Activated CD4-positive, alpha-beta T cell treated with anti-CD3 and anti-CD28 coated beads, Interleukin-2, amount 50 U/mL, for 4 hours (primary cell): ENCODE results near the gene CDKL4.
A peak's percentile ranks its signal among the peaks of the same experiment; 100 is the strongest.
"Not testable (repeated sequence)": the region's sequence is repeated elsewhere in the genome, so short reads cannot be mapped to it uniquely, and the experiment has no call there.

Source experiments
- DNase-seq, 2 experiments: peaks; one replicate each; pipeline ENCODE4 v3.0.0-alpha.2; 2020

Gene CDKL4

DNA sequence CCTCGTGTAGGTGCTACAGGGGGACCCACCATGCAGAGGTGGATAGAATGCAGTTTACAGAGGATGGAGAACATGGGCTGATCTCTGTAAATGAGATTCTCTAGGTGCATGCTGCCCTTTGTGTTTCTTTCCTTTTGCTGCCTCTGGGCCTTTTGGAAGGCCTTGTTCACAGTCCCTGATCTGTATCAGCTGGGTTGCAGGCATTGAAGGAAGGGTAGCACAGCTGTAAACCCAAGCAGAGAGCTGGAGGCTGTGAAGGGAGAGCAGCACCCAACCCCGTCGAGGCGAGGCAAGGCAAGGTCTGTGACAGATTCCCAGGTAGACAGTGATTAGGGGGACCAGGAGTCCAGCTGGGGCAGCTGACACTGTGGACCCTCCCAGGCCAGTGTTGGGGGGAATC is 66.8 kb downstream of the CDKL4 start:
- DNase-seq: no peak

GRCh38 chr2:39175026-39175812 is 68.6 kb downstream of the CDKL4 start:
- no peak for DNase-seq

DNA sequence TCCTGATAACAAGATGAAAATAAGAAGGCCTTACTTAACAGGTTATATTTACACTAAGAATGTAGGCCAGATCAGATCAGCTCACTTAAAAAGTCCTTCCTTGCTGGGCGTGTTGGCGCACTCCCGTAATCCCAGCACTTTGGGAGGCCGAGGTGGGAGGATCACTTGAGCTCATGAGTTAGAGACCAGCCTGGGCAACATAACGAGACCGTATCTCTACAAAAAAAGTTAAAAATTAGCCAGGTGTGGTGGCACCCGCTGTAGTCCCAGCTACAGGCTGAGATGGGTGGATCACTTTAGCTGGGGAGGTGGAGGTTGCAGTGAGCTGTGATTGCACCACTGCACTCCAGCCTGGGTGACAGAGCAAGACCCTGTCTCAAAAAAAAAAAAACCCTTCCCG is 69.7 kb downstream of the CDKL4 start:
- no peak for DNase-seq

GRCh38 chr2:39172047-39172706 is 71.6 kb downstream of the CDKL4 start:
- DNase-seq: not testable (repeated sequence)

DNA sequence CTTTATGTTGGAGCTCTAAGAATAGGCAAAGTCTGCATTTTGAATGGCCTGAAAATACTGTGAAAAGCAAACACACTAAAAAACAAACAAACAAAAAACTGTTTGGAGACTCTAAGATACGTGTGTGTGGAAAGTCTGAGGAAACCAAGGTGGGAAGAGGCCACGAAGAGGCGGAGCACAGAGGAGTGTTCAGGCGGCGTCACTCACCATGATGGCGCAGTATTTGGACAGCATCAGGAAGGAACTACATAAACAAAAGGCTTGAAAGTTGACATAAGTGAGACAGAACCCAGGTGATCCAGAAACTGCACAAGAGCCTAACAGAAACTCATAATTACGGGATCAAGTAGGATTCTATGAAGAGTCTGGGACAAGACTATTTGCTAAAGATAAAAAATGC is 72.1 kb downstream of the CDKL4 start:
- DNase-seq: no peak

GRCh38 chr2:39164089-39164488 is 79.7 kb downstream of the CDKL4 start:
- DNase-seq: no peak

DNA sequence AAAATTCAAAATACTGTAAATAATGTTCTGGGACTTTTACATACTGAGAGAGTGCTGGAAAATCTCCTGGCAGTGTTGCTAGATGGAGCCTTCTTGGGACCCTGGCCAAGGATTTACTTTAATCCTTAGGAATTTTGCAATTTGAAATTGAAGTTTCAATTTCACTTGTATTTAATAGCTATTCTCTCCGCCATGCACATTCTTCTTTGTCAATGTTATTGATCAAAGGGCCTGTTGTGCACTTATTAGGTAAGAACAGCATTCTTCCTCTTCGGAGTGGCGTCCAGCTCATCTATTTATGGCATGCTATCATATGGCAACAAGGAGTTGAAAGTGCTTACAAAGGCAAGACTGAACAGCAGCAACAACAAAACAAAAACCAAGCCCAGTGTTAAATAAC is 82.8 kb downstream of the CDKL4 start:
- DNase-seq: no peak

GRCh38 chr2:39159283-39159682 is 84.5 kb downstream of the CDKL4 start:
- no peak for DNase-seq

DNA sequence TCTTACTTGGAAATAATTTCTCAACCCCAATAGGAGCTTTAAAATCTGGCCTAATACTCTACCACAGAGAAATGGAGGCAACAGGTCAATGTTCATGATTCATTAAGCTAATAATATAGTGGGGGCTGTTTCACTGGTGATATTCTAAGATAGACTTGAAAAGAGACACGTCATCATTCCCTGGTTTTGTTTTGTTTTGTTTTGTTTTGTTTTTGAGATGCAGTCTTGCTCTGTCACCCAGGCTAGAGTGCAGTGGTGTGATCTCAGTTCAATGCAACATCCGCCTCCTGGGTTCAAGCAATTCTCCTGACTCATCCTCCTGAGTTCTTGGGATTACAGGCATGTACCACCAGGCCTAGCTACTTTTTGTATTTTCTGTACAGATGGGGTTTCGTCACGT is 85.4 kb downstream of the CDKL4 start:
- no peak for DNase-seq

- no peak for DNase-seq
Measured at GRCh38 chr2:39156846-39157245, 86.9 kb downstream of the CDKL4 start.

- no peak for DNase-seq
Measured at GRCh38 chr2:39156107-39156506, 87.7 kb downstream of the CDKL4 start.

- DNase-seq: not testable (repeated sequence)
Measured at GRCh38 chr2:39155573-39155972, 88.2 kb downstream of the CDKL4 start.

DNA sequence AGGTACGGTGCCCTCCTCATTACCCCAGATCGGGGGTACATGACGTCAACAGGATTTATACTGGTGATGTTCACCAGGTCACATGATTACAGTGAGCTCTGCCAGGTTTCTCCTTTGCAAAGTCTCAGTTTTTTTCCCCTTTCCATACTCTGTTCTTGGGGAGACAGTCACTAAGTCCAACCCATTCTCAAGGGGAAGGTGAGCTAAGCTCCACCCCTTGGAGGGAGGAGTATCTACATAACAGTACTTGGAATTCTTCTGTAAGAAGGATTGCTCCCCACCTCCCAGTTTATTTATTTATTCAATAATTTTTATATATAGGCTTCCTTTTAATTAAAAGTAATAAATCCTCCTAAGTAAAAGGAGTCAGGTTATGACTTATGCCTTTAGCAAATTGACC is 88.8 kb downstream of the CDKL4 start:
- no peak for DNase-seq

DNA sequence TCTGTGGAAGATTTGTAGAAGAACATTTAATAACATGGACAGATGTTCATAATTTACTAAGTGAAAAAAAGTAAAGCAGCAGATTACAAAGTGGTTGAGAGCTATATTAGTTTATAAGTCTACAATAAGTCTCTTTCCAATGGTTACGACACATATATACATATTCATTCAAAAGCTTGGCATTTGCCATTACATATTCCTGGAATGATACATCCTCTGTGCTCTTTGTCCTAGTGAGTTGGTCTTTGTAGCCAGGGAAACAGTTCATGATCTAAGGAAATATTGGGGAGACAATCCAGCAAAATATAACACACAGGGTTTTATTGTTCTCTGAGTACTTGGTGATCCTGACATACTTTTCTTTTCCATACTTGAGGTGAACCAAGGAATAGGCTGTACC is 90.5 kb downstream of the CDKL4 start:
- no peak for DNase-seq

- no peak for DNase-seq
Measured at GRCh38 chr2:39152504-39152903, 91.3 kb downstream of the CDKL4 start.

DNA sequence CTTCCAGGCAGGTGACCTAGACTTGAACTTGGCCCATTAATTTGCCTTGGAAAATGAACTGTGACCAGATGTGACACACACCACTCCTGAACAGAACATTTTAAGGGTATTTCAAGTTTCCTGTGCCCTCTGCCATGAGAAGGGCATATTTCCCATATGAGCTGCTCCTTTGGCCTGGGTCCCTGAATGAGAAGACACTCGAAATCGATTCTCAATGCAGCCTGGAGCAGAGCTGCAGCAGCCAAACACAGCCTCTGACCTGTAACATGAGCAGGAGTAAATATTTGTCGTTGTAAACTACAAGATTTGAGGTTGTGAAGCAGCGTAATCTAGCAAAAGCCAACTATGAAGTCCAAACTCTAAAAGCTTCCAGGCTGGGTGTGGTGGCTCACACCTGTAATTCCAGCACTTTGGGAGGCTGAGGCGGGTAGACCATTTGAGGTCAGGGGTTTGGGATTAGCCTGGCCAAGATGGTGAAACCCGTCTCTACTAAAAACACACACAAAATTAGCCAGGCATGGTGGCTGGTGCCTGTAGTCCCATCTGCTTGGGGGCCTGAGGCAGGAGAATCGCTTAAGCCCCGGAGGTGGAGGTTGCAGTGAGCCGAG is 92.8 kb downstream of the CDKL4 start:
- no peak for DNase-seq

DNA sequence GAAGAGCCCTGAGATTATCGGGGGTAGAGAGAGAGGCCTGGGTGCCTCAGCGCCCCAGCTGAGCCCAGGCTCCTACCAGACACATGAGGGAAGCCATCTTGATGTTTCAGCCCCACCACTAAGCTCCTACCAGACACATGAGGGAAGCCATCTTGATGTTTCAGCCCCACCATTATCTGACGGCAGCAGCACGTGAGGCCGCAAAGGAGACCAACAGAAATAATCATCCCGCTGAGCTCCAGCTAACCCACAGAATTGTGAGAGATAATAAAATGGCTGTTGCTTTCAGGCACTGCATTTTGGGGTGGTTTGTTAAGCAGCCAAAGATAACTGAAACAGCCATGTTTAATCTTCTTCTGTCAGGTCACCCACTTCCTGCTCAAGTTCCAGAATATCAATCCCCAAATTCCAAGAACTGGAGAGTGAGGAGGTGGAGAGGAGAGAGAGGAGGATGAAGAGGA is 93.6 kb downstream of the CDKL4 start:
- DNase-seq: no peak

GRCh38 chr2:39146630-39147029 is 97.1 kb downstream of the CDKL4 start:
- no peak for DNase-seq

- DNase-seq: no peak
Measured at GRCh38 chr2:39145906-39146421, 97.8 kb downstream of the CDKL4 start.

DNA sequence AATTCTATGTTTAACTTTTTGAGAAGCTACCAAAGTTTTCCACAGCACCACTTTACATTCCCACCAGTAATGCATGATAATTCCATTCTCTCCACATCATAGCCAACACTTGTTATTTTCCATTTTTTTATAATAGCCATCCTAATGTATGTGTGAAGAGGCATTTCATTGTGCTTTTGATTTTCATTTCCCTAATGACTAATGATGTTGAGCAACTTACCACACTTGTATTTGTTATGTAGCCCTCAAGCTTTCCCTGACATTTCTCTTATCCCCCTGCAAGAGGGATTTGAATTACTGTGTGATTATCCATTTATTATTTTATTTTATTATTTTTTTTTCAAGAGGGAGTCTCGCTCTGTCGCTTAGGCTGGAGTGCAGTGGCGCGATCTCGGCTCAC is 99.4 kb downstream of the CDKL4 start:
- no peak for DNase-seq

DNA sequence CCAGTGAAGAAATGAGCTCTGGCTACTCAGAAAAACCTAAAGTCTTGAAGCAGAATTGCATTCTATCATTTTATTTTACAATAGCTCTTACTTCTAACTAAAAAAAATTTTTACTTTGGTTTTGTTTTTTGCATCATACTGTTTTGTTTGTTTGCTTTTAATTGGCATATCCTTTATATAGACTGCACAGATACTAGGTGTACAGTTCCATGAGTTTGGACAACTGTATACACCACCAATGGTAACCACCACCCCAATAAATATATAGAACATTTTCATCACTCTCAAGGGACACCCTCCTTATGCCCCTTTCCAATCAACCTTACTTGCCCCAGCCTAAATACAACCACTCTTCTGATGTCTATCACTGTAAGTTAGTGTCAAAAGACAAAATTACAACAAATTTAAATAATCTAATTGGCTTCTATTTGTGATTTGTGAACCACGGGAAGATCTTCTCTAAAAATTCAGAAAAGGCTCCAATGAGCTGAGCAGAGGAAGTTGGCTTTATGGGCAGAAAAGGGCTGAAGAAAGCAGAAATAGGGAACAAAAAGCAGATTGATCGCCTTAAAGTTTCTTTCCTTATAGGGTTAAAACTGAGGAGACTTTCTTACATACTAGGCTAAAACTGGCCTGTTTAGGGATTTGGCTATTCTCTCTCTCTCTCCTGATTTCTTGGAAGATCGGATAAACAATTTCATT is 100.7 kb downstream of the CDKL4 start:
- DNase-seq: no peak

DNA sequence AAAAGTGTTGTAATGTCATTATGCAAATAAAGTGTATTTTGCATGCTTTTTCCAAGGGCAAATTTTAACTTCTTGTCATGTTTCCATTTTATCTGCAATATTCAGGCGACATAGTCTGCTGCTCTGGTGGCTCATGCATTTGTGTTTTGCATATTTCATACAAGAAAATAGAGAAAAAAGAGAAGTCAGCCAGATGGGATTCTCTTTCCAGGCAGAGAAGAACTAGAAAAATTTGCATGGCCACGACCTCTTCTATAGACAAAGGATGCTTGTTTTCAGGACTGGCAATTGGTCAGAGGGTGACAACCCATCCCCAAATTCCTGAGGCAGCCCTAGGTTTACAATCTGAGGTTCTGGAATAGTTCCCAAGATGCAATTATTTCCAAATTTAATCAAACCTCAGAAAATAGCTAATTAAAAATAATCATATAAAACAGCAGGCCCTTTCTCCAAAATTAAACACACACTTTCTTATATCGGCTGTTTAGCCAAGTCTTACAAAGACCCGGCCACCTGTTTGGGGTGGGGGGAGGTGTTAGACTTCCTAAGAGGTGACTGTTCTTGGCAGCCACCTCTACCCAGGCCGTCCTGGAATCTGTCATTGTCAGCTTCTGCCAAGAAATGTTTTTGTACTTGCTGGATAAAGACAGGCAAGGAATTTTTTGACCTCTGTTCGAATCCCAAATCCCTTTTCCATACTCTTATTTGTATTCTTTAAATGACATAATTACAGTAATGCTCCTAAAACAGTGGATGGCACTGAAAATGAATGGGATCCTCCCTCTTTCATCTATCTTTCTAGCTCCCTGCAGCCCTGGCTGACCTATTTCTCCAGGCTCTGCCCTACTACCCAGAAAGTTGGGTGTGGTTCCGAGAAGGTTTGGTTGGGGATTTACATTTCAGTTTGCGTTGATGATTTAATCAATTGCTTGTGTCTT is 102.2 kb downstream of the CDKL4 start:
- peak in 1 of 2 experiments; percentile 22 for DNase-seq
